GM04504 (cell line): Measurements from ENCODE around the gene PLEKHG3.
"Not testable (repeated sequence)": the region's sequence is repeated elsewhere in the genome, so short reads cannot be mapped to it uniquely, and the experiment has no call there.

Source experiments
- DNase-seq: peaks from one replicate; pipeline ENCODE4 v3.0.0-alpha.2; 2012; ENCODE audit warnings: low read depth

PLEKHG3 gene

DNA sequence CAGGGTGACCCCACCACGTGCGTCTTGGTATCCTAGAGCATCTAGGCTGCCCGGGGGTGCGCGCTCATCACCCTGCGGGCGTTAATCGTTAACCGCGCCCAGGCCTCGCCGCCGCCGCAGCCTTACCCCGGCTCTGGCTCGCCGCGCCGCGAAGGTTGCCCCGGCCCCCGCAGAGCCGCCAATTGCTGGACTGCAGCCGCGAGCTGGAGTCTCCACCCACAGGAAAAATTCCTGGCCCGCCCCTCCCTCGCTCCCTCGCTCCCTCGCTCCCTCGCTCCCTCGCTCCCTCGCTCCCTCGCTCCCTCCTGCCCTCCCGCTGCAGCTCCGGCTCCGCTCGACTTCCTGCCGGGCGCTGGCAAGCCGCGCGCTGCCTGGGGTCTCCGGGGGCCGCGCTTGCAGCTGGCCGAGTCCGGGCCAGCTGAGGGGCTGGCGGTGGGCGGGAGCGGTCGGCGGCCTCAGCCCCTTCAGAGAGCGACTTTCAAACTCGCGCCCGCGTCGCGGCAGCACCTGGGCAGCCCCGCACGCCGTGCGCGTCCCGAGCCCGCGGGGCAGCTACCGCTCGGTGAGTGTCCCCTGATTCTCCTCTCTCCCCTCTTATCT lies at the start of gene PLEKHG3:
Gene PLEKHG3, plus strand, starts transcription at position 282 of the 600 bp plus-strand sequence. CDS start 23,208 bp downstream, outside the sequence.
- DNase-seq: no peak

DNA sequence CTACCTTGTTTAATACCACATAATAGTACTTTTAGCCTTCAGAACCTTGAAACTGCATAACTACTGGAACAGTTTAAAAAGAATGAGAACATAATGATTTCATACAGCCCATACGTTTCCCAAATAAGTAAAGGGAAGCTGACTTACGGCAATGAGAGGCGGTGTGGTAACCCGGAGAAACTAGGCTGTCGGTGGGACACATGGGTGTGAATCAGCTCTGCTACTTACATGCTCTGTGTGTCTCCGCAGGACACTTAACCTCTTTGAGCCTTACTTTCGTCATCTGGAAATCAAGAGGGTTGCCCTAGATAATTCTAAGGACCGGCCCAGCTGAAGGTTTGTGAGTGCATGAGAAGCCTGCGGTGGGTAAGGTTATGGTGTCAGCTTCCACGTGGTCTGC lies 49.3 kb upstream of the PLEKHG3 start:
- no peak for DNase-seq

DNA sequence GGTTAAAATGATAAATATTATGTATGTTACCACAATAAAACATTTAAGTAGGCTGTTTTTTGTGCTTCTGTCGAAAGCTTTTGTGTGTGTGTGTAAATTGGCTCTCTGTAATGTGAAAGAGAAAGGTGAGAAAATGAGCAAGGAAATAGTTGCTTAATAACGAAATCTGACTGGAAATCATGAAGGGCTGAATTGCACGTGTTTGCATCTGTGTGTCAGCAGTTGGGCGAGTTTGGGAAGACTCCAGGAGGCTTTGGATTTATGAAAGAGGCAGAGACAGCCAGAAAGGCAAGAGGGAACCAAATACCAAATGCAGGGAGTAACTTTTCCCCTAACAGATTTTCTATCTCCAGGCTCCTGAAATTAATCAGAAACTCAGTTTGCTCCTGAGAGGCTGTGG lies 47.2 kb upstream of the PLEKHG3 start:
- peak; percentile 89 for DNase-seq

DNA sequence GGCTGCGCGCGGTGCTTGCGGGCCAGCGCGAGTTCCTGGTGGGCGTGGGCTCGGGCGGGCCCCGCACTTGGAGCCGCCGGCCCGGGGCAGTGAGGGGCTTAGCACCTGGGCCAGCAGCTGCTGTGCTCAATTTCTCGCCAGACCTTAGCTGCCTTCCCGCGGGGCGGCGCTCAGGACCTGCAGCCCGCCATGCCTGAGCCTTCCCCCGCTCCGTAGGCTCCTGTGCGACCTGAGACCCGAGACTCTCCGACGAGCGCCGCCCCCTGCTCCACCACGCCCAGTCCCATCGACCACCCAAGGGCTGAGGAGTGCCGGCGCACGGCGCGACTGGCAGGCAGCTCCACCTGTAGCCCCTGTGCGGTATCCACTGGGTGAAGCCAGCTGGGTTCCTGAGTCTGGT lies 46.0 kb upstream of the PLEKHG3 start:
- DNase-seq: no peak

DNA sequence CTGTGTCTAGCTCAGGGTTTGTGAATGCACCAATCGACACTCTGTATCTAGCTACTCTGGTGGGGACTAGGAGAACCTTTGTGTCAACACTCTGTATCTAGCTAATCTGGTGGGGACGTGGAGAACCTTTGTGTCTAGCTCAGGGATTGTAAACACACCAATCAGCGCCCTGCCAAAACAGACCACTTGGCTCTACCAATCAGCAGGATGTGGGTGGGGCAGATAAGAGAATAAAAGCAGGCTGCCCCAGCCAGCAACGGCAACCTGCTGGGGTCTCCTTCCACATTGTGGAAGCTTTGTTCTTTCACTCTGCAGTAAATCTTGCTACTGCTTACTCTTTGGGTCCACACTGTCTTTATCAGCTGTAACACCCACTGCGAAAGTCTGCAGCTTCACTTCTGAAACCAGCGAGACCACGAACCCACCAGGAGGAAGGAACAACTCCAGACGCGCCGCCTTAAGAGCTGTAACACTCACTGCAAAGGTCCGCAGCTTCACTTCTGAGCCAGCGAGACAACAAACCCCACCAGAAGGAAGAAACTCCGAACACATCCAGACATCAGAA lies 45.4 kb upstream of the PLEKHG3 start:
- DNase-seq: not testable (repeated sequence)

DNA sequence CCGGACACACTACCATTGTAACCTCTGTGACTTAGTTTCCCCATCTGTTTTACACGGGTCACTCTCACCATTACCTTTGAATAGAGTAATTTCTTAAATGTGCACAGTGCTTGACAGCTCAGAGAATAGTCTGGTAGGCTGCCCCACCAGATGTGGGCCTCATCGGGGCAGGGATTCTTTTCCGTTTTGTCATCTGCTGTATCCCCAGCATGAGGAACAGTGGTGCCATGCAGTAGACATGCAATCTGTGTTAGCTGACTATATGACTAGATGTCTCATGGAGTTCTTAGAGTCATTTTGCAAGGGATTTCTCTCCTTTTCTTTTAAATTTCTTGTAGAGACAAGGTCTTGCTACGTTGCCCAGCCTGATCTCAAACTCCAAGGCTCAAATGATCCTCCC lies 44.9 kb upstream of the PLEKHG3 start:
- no peak for DNase-seq

DNA sequence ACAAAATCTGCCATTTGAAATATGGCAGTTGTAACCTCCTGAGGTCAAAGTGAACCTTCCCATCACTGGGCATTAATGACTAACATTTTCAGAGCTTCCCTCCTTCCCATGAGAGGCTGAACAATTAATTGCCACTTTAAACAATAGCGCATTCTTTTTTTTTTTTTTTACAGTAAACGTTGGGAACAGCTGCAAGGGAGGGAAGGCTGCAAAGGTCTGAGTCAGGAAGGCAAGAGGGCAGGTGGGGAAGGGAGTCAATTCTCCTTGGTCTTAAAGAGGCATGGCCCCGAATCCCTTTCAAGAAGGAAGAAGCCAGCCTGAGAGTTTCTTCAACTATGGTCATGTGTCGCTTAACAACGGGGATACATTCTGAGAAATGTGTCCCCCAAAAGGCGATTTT lies 41.0 kb upstream of the PLEKHG3 start:
- no peak for DNase-seq

DNA sequence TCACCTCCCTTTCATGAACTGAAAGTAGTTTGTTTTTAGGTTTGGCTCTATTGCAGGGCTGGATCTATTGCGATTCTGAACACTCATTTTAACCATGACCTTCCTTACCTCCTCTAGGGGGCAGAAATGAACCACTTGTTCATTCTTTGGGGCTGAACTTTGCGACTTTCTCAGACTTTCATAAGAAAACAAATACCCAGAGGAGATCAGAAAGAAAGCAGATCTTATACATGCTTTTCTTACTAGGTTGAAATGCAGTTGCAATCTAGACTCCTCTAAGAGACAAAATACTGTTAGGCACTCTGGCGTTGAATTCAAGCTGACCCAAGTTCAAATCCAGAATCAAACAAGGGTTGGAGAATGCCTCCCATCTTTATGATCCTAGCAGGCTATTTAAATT lies 32.6 kb upstream of the PLEKHG3 start:
- DNase-seq: no peak

DNA sequence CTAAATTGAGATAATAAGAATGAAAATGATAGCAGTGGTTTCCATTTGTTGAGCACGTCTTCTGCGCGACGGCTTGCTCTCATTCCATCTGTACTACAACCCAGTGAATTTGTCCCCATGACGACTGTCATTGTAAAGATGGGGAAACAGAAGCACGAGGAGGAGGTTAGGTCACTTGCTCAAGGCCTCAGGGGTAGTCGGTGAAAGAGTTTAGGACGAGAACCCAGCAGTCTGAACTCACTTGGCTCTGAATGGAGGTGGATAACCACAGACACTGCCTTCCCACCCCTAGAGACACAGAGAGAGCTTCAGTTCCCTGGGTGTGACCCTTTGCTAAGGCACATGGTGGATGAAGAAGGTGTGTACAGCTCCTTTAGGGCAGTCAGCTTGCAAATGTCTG lies 30.9 kb upstream of the PLEKHG3 start:
- no peak for DNase-seq

DNA sequence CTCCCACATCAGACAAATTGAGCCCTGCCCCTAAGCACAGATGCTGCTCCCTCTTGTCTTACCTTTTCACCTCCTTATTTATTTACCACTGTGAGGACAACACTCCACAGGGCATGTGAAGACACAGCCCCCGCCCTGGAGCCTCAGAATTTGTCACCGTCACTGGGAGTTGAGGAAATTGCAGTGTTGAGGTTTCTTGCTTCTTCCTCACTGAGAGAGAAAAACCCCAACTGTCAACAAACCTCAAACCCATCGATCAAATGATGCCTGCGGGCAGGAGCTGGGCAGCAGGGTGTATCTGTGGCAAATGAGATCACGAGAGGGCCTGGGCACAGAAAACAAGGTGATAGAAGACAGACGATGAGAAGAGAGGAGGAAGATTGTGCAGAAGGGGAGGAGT lies 30.5 kb upstream of the PLEKHG3 start:
- DNase-seq: no peak

DNA sequence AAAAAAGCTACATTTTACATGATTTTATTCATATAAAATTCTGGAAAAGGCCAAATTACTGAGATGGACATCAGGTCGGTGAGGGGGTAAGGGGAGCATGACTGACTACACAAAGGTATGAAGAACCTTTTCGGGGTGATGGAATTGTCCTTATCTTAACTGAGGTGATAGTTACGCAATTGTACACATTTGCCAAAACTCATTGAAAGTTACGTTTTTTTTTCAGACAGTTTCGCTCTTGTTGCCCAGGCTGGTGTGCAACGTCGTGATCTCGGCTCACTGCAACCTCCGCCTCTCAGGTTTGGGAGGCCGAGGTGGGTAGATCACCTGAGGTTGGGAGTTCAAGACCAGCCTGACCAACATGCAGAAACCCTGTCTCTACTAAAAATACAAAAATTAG lies 29.4 kb upstream of the PLEKHG3 start:
- no peak for DNase-seq

DNA sequence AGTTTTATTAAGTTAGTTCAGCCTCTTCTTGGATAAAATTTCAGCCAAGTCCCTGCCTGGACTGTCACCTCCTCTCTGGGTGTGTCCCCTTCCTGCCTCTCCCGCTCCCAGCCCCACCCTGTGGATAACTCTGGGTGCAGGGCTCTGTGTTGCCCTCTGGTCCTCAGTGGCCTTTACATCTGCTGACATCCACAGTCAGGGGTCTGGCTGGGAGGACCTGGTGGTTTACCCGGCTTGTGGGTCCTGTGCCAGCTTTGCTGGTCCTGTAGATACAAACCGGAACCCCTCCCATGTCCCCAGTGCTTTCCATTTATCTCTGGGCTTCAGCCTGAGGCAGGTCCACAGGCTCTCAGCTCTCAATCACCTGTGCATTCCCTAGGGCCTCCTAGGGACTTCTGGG lies 28.9 kb upstream of the PLEKHG3 start:
- no peak for DNase-seq

DNA sequence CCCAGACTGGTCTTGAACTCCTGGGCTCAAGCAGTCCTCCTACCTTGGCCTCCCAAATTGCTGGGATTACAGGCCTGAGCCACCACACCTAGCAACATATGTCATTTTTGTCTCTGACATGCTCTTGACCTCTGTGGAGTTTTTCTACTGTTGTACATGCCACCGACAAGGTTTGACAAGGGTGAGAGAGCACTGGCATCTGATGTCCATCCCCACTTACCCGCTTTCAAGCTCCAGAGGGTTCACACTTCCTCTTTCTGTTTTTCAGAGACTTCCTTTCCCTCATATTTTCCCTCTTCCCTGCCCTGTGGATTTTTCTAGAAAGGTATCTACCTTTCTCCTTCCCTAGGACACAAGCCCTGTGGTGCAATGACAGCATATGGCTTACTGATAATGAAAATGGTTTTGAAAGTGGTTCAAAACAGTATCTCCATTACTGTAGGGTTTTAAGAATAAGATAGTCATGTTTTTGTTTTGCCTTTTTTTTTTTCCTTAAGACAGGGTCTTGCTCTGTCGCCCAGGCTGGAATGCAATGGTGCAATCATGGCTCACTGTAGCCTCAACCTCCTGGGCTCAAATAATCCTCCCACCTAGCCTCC lies 27.7 kb upstream of the PLEKHG3 start:
- DNase-seq: no peak

DNA sequence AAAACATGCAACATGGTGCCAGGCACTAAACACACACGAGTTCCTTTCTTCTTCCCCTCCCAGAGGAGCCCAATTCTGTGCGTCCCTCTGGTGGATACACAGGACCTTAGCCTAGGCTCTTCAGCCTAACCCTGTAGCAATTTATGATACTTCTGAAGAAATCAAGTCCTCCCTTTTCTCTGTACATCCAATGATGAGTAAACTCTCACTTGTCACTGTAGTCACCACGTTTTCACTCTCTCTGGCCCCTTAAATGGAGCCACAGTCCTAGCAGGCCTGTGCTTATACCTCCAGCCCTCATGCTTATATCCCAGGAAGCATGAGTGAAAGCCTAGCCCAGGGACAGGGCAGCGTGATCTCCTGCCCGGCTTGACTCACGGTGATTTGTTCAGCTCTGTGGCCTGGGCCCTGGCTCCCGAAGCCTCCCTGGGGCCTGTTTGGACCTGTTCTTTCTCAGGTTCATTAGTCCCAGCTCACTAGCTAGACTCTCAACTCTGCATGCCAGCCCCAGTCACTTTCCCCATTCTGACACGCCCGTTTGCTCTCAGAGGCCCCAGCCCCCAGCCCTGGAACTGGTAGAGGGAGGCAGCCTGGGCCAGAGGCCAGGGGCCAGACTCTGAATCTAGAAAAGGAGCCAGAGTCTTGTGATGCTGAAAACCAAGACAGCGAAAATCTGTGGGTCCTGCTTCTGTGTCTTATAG lies 24.1 kb upstream of the PLEKHG3 start:
- DNase-seq: no peak

DNA sequence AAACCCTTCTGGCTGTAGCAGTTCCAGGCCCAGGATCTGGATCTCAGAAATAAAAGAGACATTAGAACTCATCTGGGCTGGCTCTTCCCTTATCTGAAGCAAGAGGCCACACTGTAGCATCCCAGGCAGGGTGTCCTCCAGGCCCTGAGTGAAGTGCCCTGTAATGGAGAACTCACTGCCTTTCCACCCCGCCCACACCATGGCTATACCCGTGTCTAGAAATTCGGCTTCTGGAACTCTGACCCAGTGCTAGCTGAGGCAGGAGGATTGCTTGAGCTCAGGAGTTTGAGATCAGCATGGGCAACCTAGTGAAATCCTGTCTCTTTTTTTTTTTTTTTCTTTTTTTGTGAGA lies 23.5 kb upstream of the PLEKHG3 start:
- no peak for DNase-seq

DNA sequence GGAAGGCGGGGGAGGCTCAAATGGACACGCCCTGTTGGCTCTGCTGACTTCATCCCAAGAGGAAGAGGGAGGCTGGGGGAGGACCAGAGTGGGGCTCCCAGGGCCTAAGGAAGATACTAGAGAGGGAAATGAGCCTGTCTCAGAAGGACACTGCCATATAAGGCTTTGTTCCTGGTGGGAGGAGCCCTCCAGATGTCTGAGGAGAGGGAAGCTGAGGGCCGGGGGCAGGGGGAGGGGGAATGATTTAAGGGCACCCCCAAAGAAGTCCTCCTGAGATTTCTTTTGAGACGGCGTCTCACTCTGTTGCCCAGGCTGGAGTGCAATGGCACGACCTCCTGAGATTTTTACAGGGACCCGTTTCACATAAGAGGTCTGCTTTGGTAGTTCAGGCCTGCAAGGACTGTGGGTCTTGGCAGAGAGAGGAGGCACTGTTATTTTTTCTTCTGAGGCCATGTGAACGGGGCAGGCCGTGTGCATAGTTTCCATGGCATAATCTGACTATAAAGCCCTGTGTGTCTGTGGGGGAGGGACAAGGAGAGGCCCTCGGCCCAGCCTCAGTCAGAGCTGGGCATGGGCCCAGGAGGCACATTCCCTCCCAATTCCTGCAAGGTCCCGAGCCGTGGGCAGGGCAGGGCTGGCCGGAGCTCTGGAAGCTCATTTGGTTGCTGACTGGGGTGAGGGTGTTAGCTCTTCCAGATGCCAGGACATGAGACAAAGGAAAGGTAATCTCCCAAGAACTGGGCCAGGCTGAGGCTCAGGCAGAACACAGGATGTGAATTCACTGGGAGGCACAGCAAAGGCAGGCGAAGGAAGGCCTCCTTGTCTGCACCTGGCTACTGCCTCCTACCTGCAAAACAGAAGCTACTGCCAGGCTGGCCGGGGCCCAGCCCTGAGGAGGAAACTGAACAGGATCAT lies 22.2 kb upstream of the PLEKHG3 start:
- DNase-seq: no peak

DNA sequence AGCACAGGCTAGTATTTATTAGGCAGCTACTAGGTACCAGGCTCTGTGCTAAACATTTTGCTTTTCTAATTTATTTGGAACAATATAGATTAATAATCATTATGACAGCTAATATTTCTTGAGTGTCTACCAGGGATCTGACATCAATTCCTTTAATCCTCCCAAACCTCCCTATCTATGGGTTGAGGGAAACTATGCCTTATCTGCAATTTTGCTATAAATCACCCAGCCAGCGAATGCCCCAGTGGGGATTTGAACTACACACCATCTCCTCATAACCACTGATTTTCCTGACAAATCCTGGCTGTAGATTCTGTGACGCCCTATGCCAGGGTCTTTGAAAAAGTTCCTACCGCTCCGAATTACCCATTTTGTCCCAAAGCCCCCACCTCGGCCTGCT lies 21.4 kb upstream of the PLEKHG3 start:
- no peak for DNase-seq

DNA sequence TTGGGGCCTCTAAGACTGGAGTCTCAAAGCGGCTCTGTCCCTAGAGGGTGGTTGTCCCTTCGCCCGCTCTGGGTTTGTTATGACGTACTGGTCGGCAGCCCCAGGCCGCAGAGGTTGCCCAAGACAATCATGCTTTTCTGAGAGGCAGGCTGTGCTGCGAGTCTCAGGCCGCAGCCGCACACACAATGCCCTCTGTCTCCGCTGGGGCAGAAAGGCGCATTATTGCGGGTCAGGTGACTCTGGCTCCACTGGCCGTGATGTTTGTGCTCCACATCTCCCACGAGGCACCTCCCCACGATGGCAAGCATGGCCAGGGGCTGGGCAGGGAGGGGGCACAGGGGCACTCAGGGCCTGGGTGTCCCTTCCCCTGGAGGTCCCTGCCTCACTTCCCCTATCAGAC lies 21.0 kb upstream of the PLEKHG3 start:
- no peak for DNase-seq

DNA sequence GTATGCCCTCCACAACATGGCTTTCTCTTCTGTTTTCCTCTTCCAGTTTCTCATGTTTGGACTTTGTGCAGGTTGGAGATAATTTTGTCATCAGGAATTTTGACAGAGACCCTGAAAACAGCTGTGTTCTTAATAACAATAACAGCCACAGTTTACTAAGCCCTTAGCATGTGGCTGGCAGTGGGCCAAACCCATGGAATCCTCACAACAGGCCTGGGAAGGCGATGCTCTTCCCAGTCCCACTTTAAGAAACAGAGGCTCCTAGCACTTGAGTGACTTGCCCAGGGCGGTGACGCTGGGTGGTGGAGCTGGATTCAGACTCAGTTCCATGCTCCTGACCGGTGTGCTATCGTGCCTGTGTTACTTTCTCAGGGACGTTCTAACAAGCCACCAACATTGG lies 20.1 kb upstream of the PLEKHG3 start:
- DNase-seq: no peak

DNA sequence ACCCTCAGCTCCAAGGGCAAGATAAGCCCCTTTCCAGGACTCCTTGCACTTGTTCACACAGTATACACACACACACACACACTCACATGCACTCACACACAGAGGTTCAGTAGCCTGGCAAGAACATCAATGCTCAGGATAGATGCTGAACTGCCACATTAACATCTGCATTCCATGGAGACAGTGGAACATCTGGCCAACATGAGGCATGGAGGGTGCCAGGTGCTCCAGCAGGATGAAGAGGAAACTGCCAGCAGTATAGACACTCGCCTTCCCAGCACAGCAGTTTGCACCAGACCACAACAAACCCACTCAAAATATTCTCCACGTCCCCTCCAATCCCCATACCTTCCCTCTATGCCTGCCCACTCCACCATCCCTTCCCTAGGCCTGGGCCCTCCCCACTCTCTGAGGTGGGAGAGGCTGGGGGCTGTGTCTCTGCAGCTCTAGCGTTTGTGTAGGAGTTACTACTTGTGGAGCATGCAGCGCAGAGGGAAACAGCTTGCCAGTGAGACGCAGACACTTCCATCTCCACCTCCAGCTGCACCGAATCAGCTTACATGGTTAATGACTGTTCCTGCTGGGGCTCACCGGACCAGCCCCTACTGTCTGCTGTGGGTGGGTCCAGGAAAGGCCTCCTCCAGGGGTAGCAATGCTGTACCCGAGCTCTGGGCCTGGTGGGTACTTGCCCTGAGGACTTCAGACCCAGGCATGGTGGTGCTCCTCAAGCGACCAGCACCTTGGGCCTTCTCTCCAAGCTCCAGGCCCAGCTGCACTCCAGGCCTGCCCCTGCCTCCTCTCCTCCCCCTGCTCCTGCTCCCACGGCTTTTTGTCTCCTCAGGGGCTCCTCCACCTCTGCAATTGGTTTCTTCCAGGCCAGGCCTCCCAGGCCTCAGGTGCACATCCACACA lies 18.6 kb upstream of the PLEKHG3 start:
- DNase-seq: no peak

DNA sequence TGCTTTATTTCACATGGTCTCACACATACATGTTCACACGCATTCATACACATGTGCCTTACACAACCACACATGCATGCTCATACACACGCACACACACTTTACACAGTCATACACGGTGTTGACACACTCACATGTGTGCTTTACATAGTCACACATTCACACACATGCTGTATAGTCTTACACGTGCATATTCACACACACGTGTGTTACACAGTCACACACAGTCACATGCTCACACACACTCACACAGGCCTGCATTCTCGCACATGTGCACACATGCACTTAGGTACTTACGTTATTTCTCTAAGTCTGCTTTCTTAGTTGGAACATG lies 18.0 kb upstream of the PLEKHG3 start:
- DNase-seq: no peak

DNA sequence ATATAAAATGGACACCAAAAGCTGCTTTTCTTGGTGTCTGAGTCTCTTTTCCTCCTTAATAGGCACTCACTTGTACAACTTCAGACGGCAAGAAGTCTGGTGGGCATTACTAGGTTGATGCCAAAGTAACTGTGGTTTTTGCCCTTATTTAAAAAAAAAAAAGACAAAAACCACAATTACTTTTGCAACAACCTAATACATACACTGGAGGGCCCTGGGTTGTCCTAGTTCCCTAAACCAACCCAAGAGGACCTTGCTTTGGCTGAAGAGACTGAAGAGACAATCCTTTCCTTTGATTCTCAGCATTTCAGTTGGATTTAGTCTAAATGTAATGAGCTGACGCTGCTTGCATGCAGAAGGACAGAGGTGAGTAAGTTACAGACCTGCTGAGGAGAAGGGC lies 16.2 kb upstream of the PLEKHG3 start:
- no peak for DNase-seq
